Putamen (tissue), 1 donor: Measurements from ENCODE around the gene VEPH1.

ENCODE experiments used
- DNase-seq: peaks from one replicate; pipeline ENCODE4 v3.0.0-alpha.2; 2016; ENCODE audit warnings: low spot score

VEPH1 gene

DNA sequence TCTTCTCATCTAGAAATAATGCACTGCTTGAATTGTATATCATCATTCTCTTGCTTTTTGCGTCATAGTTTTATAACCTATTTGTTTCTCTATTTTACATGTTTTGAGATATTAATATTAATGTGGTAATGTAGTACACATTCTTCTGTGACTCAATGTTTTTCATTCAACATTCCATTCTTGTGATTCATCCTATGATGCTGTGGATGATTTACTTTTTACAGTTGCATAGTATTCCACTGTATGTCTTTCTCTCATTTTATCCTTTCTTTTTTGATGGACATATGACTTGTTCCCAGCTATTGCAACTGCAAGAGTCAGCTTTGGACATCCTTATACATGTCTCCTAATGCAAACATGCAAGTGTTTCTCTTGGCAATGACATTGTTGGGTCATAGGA is 20.6 kb upstream of the VEPH1 start:
- no peak for DNase-seq

DNA sequence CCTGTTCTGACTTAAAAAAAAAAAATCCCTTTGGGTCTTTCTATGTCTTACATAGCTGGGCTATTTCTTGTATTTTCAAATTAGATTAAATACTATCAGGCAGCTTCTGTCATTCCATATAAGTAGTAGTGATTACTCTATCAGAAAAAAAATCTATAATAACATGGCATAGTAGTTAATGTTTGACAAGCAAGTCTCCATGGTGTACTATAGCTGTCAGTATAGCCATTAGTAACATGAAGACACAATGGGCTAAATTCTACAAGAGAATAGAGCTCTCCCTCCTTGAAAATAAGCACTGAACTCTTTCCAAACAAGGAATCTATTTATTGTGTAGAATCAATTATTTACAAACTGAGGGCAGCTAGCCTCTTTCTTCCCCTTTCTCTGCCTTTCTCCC is 19.4 kb upstream of the VEPH1 start:
- no peak for DNase-seq

DNA sequence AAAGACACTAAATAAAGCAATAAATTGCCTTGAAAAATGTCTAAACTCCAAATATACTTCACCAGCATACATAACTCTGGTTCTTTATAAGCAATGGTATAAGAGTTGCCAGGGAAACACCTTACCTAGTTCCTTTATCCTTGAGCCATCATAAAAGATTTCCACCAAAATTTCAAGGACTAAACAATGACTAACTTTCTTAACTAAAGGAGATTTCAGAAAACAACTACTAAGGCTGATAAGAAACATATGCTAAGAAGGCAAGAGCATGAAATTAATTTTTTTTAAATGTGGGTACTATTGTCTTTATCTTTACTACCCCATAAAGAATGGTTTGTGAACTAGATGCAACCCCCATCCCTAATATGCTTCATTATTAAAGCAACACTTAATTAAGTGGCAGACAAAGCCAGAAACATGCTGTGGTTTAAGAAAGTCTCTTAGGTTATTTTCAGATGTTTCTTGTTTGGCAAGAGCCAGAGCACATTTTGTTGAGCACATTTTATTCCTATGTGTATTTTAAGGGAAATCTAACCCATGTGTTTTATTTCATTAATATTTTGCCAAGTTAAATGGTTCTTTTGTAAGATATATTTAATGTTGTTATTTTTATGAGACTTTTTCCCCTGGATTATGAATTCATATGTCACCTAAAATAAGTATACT is 17.4 kb upstream of the VEPH1 start:
- DNase-seq: no peak

DNA sequence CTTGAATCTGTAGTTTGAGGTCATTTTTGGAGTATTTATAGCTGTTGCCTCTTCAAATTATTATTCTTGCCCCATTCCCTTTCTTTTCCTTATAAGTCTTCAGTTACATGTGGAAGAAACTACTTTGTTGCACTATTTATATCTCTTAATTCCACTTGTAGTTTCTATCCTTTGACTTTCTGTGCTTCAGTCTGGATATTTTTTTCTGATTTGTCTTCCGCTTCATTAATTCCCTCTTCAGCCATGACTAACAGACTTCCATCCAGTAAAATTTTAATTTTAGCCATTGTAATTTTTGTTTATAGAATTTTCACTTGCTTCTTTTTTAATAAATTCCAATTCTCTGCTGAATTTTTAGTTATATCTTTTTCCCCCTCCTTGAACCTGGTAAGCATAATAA is 15.7 kb upstream of the VEPH1 start:
- no peak for DNase-seq

DNA sequence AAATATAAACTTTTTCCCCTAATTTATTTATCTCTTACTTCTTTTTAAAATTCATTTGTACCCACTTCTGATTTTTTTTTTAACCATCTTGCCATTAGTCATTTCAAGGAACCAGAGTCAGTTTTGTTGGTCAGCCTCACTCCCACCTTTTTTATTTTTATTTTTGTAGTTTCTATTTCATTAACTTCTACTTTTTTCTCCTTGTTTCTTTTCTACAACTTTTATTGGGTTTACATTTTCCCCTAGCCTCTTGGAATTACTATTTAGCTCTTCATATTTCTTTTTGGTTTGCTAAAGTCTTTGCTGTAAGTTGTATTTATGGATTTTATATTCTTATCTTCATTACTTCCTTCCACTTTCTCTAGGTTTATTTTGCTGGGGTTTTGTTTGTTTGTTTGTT is 13.7 kb upstream of the VEPH1 start:
- DNase-seq: no peak

DNA sequence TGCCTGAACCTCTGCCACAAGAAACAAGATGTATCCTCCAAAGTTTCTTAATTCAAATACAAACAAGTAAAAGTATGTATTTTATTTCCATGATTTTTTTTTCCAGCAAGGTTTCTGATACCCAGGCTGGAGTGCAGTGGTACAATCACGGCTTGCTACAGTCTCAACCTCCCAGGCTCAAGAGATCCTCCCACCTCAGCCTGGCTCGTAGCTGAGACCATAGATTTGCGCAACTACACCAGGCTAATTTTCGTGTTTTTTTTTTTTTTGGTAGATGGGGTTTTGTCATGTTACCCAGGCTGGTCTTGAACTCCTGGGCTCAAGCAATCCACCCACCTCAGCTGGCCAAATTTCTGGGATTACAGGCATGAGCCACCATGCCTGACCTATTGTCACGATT is 12.2 kb upstream of the VEPH1 start:
- DNase-seq: no peak

DNA sequence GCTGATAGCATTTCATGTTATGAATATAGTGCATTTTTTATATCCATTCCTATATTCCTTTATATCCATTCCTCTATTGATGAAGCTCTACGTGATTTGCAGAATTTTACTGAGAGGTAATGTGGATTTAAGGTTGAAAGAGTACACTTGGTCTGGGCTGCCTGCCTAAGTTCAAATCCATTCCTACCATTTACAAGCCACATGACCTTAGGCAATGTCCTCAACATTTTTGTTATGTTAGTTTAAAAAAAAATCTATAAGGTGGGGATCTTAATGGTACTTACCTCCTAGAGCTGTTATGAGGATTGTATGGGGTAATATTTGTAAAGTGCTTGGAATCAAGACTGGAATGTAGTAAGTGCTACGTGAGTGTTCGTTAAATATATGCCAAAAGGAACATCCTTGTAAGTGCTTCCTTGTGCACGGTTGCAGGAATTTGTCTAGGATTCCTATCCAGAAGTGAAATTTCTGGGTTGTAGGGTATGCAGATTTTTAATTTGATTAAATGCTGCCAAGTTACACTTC is 11.2 kb upstream of the VEPH1 start:
- no peak for DNase-seq

DNA sequence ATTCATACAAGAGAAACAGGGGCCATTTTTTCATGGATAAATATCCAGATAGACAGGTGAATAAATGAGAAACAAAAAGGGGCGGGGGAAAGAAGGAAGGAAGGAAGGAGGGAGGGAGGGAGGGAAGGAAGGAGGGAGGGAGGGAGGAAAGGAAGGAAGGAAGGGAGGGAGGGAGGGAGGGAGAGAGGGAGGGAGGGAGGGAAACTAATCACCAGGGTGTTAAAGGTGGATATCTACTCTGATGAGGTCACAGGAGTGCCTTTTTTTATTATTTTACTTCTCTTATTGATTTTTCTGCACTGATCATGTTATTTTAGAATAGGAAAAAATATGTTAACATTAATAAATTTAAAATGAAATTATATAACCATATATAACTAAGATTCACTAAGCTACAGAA is 10.4 kb upstream of the VEPH1 start:
- no peak for DNase-seq

DNA sequence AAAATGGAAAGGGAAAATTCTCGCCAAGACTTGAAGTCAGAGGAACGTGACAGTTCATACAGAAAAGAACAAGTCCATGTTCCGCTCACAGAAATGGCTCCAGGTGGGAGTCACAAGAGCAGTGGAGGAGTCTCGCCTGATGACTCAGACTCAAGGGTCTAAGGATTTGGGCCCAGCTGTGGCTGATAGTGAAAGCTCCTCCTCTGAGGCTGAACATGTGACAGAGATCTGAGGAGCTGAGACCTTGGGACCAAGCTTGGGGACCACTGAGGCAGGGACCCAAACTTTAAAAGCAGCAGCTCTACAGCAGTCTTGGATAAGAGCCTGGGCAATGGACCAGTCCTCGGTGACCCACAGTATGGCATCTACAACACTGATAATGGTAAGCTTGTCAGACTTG is 9.3 kb upstream of the VEPH1 start:
- DNase-seq: no peak

DNA sequence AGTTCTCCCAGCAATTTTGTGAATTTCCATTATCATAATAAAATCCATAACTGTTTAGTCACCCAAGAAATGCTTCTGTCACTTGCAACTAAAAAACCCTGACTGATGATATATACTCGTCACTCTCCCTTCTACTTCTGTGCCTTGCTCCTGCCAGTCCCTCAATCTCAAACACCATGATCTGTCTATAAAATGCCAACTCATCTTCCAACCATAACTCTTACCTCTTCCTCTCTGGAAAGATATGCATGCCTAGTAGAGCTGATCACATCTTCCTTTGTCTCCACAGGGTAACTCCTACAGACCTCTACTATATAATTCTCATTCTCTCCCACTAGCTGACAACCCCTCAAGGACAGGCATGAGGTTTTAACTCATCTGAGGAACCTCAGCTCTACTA is 5.2 kb upstream of the VEPH1 start:
- DNase-seq: no peak

DNA sequence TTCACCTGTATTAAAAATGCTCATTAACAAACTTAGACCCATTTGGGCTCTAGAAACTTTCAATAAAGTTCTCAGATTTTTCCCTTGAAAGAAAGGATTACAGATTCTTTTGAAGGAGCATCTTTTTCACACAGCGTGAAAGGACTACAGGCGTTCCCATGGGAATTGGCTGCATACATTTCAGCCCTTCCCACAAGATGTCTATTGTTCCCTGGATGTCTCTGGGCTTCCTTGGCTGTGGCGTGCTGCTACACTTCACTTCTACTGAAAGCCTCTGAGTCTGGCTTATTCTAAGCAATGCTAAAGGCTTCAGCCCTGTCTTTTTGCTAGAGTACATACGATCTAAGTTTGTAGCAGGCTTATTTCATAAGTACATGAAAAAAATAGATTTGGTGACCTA is 1.4 kb downstream of the VEPH1 start:
- DNase-seq: no peak

DNA sequence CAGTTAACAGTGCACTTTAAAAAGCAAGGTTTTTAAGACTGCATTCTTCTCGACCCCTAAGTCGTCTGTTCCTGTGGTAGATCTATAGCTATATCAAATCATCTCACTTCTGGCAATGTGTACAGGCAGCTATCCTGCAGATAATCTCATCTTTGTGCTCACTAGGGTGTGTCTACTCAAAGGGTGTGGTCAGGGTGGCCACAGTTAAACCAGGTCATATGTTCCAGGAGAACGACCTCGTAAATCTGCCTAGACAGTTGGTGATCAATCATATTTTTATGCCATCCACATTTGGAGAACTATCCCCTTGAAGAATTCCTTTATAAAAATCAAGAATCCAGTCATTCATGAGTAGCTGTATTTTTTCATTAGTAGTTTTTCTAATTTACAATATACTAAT is 3.0 kb downstream of the VEPH1 start:
- no peak for DNase-seq

DNA sequence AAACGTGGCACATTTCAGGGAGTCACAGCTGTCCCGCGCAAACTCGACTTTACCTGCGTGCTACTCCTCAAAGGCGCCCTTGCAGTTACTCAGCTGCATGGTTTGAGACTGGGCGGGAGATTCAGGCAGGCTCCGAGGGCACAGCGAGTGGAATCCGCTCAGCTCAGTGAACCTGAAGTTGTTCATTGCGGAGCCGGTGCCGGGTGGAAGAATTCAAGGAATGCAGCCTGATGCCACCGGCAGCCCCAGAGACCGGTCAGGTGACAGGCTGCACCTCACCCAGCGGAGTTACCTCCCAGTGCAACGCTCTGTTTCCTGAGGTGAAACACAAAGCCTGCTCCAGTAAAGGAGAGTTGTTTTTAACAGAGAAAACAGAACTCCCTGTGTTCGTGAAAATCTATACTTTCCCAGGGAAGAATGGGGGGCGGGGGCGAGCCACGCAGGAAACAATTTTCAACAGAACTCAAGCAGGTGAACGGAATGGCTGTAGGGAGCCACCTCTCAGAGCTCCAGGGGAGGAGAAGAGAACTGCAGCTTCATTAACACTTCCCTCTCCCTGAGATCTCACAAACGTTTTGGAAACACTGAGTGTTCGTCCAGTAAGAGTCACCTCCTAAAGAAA is 3.8 kb downstream of the VEPH1 start:
- DNase-seq: no peak

DNA sequence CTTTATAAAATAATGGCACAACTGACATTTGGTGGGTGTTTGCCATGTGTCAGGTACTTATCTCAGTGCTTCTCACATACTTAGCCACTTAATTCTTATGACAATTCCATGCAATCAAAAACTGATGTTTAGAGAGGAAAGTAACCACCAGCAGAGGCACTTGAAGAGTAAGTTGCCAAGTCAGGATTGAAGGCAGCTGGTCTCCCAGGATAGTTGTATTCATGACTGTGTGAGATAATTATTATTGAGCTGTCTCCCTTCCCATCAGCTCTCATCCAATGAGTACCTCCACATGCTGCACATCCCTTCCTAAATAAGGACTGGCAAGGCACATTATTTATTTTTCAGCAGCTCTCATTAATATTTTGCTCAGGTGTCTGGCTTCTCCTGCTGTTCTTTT is 4.8 kb downstream of the VEPH1 start:
- no peak for DNase-seq

DNA sequence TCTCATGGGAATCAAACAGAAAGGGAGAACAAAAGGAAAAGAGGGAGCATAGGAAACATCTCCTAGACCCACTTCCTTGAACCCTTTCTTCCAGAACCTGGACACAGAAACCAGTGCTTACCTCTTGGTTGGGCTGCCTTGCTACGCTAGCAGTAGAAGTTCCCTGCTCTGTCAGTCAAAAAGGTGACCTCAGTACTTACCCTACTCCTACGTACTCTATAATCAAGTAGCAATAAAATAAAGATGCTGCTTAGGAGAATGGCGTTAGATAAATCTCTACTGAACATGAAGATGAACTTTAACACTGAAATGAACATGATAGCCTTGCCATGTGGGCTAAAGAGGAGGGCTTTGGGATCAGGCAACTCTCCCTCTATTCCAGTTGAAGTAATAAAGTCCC is 7.4 kb downstream of the VEPH1 start:
- DNase-seq: no peak

DNA sequence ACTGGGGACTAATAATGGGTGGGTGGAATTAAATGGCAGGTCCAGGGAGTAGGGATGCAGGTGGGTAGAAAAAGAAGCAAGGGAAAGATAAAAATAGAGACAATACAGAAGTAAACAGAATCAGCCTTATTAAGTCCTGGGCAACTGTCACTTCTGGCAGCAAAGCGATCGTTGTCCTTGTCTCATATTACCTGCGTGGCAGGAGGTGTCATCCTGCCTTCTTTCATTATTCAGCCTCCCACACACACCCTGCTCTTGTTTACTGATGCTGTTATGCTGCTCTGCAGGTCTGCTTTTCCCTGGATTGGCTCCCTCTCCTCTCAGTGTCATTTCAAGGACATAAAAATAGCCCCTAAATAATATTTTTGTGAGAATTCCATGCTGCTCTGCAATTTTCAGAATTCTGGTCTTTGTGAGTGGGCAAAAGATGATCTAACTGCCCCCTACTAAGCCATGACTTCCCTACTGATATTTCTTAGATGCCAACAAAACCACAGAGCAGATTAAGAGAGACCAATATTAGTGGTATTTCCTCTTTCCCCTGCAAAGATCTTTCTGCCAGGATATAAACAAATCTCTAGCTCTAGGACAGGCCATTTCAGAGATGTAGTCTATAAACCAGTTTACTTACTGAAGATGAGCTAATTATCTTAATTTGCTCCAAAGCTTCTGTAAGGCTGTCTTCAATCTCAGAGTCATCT is 8.5 kb downstream of the VEPH1 start:
- DNase-seq: no peak

DNA sequence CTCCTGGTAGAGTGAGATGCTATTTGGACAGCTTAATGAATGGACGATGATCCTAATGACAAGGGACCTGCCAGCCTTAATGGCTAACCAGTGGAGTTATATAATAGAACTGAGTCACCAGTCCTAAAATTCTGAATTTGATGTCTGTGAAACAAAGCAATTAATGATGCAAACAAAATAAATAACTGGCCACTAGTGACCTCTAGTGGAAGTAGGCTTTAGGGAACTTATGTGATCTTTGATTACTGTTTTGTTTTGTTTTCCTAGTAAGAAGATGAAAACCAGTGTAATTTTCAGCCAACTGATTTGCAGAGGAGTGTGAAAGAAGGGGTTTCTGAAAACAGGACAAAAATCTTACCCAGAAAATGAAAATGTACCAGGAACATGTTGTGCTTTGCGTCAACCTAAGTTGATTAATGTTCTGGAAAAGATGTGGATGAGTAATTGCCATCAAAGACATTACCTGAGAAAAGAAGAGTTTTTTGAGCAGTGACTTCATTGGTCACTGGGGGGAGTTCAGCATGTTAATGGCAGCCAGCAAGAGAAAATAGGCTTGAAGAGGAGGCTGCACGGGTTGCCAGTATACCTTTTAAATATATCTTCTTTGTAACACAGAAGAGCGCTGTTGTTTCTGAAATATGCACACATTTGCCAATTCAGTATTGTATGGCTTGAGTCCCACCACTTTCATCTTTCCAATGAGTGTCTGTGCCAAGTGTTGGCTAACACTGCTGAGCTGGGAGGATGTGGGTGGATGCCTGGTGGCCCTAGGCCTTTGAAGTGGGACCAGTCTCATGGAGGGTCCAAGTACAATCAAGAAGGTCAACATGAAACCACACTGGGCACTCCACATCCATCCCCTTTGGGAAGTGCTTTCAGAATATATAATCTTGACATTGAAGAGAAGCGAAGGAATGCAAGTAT is 9.3 kb downstream of the VEPH1 start:
- DNase-seq: peak; percentile 39

DNA sequence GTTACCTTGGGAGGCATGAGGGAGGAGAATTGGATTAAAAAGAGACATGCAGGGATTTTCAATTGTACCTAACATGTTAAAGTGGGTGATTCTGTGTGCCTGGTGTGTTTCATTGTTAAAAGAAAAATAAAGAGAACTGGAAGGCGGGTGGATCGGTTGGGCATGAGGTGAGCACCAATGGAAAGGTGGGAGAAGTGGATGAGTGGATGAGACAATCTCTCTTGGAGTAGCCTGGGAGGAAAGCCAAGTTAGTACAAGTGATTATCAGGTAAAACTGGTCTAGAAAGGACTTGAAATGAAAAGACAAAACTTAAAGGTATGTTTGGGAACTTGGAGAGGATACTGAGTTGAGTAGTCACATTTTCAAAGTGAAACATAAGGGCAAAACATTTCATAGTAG is 12.1 kb downstream of the VEPH1 start:
- no peak for DNase-seq

DNA sequence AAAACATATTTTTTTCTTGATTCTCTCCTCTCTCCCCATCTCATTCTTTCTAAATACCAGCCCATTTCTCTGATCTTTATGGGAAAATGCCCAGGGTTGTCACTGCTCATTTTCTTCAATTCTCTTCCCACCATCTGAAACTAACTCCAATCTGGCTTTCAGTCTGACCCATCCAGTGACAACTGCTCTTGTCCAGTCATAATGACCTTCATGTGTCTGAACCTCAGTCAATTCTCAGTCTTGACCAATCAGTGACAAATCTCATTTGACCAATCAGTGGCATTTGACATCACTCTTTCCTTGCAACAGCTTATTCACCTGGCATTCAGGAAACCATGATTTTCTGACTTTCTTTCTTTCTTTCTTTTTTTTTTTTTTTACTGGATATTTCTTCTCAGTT is 15.1 kb downstream of the VEPH1 start:
- no peak for DNase-seq

DNA sequence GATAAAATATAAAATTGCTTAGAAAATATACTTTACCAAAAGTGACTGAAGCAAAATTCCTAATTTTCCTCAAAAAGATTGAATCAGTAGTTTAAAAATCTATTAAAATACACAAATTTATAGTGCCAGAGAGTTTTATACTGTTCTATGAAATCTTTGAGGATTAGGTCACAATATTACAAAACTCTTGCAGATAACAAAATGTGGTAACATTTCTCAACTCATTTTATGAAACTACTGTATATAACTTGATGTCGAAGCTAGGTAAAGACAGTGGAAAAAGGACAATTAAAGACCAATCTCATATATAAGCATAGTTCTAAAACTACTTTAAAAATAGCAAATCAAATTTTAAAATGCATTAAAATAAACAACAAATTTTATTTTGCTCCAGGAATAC is 15.9 kb downstream of the VEPH1 start:
- no peak for DNase-seq

DNA sequence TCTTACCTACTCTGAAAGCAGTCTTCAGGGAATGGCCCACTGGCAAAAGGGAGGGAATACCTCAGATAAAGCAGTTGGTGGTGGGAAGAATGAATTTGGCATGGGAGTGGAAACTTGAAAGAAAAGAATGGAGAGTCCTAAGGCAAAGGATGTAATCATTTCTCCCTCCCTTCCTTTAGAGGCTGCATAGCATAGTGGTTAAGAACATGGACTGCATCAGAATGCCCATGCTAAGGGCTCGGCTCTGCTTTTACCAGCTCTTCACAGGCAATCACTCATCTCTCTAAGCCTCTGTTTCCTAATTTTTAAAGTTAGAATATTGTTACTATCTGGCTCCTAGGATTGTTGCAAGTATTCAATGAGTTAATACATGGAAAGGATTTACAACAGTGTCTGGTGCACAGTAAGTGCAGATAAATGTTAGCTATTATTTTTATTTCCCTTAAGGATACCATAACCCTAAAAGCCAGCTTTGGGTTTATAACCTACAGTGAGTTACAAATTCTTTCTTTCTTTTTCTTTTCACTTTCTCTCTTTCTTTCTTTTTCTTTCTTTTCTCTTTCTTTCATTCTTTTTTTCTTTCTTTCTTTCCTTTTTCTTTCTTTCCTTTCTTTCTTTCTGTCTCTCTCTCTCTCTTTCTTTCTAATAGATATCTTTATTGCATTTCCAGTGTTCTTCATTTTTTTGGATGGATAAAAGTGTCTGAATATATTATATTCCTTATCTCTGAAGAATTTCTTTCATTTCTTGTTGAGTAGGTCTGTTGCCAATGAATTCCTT is 23.6 kb downstream of the VEPH1 start:
- DNase-seq: no peak

DNA sequence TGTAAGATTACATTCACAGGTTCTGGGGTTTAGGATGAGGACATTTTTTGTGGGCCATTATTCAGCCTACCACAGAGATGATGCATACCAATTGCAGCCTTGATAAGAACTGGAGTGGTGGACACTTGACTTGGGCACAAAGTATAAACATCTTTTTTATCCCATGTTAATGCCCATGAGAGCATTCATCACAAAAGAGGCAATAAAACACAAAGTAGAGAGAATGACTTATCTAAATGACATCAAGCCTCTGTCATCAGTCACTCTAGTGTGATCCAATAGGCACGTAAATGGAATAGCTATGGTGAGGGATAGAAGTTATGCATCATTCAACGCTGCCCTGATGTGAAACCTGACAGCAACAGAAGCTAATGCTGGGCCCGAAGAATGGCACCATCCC is 25.8 kb downstream of the VEPH1 start:
- DNase-seq: no peak
